Measurements from ENCODE around the gene MILR1. TPM values are rescaled to one million over a fixed set of nuclear protein-coding genes. Genes with fewer than 3 reads are reported as not detected.
A peak's percentile ranks its signal among the peaks of the same experiment; 100 is the strongest.

MILR1 gene
- total and polyA plus RNA-seq, 2 experiments from 2014 or later: 0.39 TPM; not detected in 1

DNA sequence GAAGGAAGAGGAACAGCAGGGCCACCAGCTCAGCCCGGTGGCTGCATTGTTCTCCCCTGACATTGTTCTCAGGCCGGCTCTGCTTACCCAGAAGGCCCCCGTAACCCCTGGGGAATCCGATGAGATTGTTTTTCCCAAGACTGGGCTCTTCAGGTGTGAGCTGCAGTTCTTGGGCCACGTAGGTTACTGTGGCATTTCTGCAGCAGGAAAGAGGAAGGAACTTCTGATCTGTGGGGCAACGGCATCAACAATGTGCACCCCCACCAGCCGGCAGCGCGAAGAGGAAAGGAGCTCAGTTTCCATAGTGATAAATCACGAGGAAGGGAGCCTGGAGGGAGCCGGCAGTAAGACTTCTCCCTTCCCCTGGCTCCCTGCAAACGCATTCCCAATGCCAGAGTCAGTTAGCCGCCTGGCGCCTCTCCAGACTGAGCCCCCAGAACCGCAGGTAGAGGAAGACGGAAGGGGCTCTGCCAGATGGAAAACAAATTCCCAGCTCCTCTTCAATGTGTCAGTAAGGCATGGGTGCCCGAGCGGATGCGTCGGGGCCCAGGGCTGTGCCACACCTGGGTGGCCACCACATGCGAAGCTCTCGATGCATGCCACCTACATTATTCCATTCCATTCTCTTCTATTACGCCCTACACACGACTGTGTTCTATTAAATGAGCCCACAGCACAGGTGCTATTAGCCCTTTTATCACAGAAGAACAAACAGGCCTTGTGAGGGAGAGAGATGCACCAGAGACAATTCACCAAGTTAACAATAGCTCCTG is 36.7 kb upstream of the MILR1 start:
- no peaks in the 10 kb centered on the region for H3K27me3 ChIP-seq (ENCODE audit: insufficient read depth)
- peak overlapping the region; percentile 39 for H3K4me3 ChIP-seq
- peak overlapping the region; percentile 71 for H3K4me3 Mint-ChIP-seq
- H3K4me1 ChIP-seq (ENCODE audit: insufficient read depth): peaks cover 17% of the 10 kb centered on the region; the same call in 1 of the 2 replicates
- peaks cover 8% of the 10 kb centered on the region; the same call in 1 of the 2 replicates for H3F3A ChIP-seq (replicated peaks; ENCODE audit: low read depth)
- peaks cover 3% of the 10 kb centered on the region; the same call in 2 of the 3 replicates for H3K9me3 Mint-ChIP-seq
- peaks cover 7% of the 10 kb centered on the region for H3K27me3 Mint-ChIP-seq (ENCODE audit: insufficient read depth, low read depth, poor library complexity)
- H3K36me3 Mint-ChIP-seq (ENCODE audit: low read depth): no peaks in the 10 kb centered on the region
- peak overlapping the region; percentile 72 for H3K4me2 ChIP-seq
- H3K9me2 ChIP-seq (ENCODE audit: insufficient read depth): no peaks in the 10 kb centered on the region
- no peaks in the 10 kb centered on the region for H3K36me3 ChIP-seq (ENCODE audit: insufficient read depth)
- H3K79me2 ChIP-seq (replicated peaks; ENCODE audit: insufficient read depth): no peaks in the 10 kb centered on the region
- ATAC-seq (peak; percentile 95), DNase-seq (ENCODE audit: low spot score) (peak; percentile 86)
- H3K27ac ChIP-seq (ENCODE audit: low read depth): peak overlapping the region; percentile 81; the same call in 1 of the 2 replicates
- peak overlapping the region; percentile 89 for H3K27ac Mint-ChIP-seq
- H4K20me1 ChIP-seq (replicated peaks; ENCODE audit: insufficient read depth): no peaks in the 10 kb centered on the region
- peaks cover 31% of the 10 kb centered on the region for H3K4me1 Mint-ChIP-seq
- H2AFZ ChIP-seq: peak overlapping the region; percentile 98
- TF ChIP-seq ZNF331 (CRISPR knock-in tag; IDR thresholded peaks at IDR 0.05; ENCODE audit: low read depth) (no peak), POLR2AphosphoS5 (IDR thresholded peaks at IDR 0.05; ENCODE audit: low read depth) (0 out of 2 replicates have a peak, but pooled peaks have one; percentile 21)

GRCh38 chr17:64412944-64413381 is 36.0 kb upstream of the MILR1 start:
- Mint-ChIP-seq H3K27me3 (ENCODE audit: insufficient read depth, low read depth, poor library complexity) (peaks cover 7% of the 10 kb centered on the region), H3K4me1 (peaks cover 31% of the 10 kb centered on the region), H3K4me3 (peak overlapping the region; percentile 71; the same call in 2 of the 3 replicates), H3K9me3 (peaks cover 3% of the 10 kb centered on the region; the same call in 2 of the 3 replicates), H3K27ac (peak overlapping the region; percentile 89), H3K36me3 (ENCODE audit: low read depth) (no peaks in the 10 kb centered on the region)
- Histone ChIP-seq H2AFZ (no peak overlapping the region), H3K9me2 (ENCODE audit: insufficient read depth) (no peaks in the 10 kb centered on the region), H3K36me3 (ENCODE audit: insufficient read depth) (no peaks in the 10 kb centered on the region), H3F3A (replicated peaks; ENCODE audit: low read depth) (peaks cover 8% of the 10 kb centered on the region; the same call in 1 of the 2 replicates), H4K20me1 (replicated peaks; ENCODE audit: insufficient read depth) (no peaks in the 10 kb centered on the region), H3K4me3 (no peak overlapping the region), H3K4me1 (ENCODE audit: insufficient read depth) (peaks cover 17% of the 10 kb centered on the region; the same call in 1 of the 2 replicates), H3K27ac (ENCODE audit: low read depth) (peak overlapping the region; percentile 35), H3K4me2 (no peak overlapping the region; the same call in 1 of the 2 replicates), H3K79me2 (replicated peaks; ENCODE audit: insufficient read depth) (no peaks in the 10 kb centered on the region), H3K27me3 (ENCODE audit: insufficient read depth) (no peaks in the 10 kb centered on the region)
- ATAC-seq: 0 out of 3 replicates have a peak, but pooled peaks have one; percentile 9
- DNase-seq (ENCODE audit: low spot score): peak; percentile 39
- no peak for TF ChIP-seq STAT1 (IDR thresholded peaks at IDR 0.05; ENCODE audit: unreplicated experiment)
- TF ChIP-seq ZNF331 (CRISPR knock-in tag; IDR thresholded peaks at IDR 0.05; ENCODE audit: low read depth): no peak
- TF ChIP-seq, protein P1, sequence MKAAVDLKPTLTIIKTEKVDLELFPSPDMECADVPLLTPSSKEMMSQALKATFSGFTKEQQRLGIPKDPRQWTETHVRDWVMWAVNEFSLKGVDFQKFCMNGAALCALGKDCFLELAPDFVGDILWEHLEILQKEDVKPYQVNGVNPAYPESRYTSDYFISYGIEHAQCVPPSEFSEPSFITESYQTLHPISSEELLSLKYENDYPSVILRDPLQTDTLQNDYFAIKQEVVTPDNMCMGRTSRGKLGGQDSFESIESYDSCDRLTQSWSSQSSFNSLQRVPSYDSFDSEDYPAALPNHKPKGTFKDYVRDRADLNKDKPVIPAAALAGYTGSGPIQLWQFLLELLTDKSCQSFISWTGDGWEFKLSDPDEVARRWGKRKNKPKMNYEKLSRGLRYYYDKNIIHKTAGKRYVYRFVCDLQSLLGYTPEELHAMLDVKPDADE (IDR thresholded peaks at IDR 0.05): no peak
- TF ChIP-seq CTCF (conservative IDR thresholded peaks at IDR 0.05; ENCODE audit: low read depth in 2 of 2): no peak
